DOHH2 (cell line): ENCODE data around the gene CAMTA1.

Experiments used
- CTCF ChIP-seq: fragments of 200-600 bp; sonication (generic); IDR thresholded peaks from one replicate; pipeline ENCODE4 v1.5.1; 2014; ENCODE audit warnings: antibody characterized with exemption, mild to moderate bottlenecking, low read depth, low read length; ENCODE audit not compliant: poor library complexity, severe bottlenecking
- EZH2phosphoT487 ChIP-seq: fragments of 200-600 bp; sonication (generic); IDR thresholded peaks from 2 replicates; pipeline ENCODE4 v1.6.1; 2017; ENCODE audit warnings: borderline replicate concordance, mild to moderate bottlenecking, antibody characterized with exemption, low read length, moderate library complexity, mixed read lengths

- TF ChIP-seq CTCF (no peak), EZH2phosphoT487 (no peak)
Measured at GRCh38 chr1:6890686-6891085, 105.4 kb downstream of the CAMTA1 start.
